Fibroblast of skin of abdomen (primary cell): ENCODE measurements around the gene KCTD21.

ENCODE experiments used
- DNase-seq: peaks from one replicate; pipeline ENCODE4 v3.0.0-alpha.2; 2013

KCTD21 gene

DNA sequence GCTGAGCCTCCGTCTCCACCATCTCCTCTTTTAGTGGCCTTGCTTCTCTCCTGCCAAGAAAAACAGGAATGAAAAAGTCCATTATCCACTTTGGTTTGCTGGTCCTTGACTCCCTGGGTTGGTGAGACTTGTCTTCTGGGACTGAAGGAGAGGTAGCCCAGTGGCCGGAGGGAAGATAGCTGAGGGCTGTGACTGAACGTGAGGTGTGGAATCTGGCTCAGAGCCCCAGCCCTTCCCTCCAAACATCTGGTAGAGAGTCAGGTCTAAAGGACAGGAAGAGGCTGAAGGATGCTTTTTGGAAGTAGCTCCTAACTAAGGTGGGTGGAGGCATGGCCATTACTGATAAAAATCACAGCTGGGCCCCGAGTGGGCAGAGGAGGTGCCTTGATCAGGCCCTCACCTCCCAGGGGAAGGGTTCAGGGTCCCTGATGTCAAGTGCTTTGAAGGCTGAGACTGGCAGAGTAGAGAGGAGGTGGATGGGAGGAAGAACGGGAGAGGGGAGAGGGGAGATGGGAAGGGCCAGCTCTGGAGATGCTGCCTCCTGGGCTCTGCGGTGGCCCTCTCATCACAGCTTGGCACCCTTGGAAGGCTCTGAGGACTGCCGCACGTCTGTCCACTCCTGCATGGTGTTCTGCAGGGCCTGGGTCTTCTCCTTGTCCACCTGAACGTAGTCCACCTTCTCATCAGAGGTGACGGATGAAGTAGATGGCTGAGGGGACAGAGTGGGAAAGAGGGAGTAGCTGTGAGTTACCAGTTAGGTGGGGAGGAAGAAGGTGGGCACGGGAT is 30.5 kb upstream of the KCTD21 start:
- no peak for DNase-seq

DNA sequence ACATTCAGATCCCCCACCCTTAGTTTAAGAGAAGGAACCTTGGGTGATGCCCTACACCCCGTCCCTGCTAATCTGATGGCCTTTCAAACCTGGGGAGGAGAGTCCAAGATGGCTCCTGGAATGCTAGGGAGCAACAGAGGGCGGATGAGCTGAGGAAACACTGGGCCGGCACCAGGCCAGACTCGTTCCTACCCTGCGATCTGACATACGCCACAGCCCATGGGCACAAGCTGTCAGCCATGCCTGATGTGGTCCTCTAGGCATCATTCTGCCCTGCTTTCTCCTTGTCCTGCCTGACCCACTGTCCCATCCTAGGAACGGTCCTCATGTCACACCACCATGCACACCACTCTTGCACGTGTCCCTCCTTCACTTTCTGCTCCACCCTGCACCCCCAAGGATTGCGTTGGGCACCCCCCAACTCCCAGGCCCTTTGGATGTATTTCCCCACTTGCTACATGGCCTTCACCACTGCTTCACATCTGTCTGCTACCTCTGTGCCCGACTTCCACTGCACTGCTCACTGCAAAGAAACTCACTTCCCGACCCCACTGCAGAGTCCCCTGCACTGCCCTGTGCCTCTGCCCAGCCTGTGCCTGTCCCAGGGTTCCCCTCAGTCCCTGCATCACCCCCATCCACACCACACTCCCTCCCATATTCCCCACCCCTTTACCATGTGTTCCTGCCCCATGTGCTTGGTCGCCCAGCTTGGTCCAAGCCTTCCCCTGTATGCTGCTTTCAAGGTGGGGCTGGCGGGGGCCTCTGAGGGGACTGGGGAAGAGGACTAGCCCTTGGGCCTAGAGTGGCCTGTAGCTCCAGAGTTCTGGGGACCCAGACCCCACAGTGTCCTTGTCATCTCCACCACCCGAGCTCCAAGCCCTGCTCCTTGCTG is 29.5 kb upstream of the KCTD21 start:
- no peak for DNase-seq

DNA sequence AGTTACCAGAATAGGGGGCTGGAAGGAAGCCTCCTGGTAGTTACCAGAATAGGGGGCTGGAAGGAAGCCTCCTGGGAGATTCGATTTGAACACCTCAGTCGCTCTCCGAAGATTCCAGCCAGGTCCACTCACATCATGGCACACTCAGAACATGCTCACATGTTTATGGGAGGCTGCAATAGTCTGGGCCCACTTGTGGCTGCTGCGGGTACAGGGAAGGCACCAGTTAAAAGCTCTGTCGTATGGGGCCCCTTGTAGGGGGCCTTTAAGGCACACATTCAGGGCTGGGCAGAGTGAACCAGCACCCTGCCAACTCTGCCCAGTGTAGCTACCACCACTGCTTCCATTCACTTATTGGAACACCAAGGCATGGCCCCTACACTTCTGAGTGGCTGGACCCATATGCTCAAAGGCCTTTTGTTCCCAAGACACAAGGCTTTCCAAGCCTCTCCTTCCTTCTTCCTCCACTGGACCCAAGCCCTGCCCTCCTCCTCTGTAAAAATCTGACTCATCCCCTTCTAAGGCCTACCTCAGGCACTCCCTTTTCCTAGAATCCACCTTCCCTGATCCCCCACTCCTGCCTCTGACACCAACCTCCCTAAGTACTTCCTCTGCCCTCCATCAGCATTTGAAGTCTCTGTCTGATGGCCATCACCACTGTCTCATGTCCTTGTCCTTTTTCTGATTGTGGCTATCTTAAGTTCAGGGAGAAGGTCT is 28.3 kb upstream of the KCTD21 start:
- DNase-seq = no peak

- DNase-seq = no peak
These were observed 27.6 kb upstream of the KCTD21 start for GRCh38 chr11:78216021-78216420.

- DNase-seq = no peak
These were observed 26.1 kb upstream of the KCTD21 start for GRCh38 chr11:78214331-78215194.

GRCh38 chr11:78213526-78214330 is 25.3 kb upstream of the KCTD21 start:
- DNase-seq = no peak

GRCh38 chr11:78212586-78213371 is 24.4 kb upstream of the KCTD21 start:
- DNase-seq = peak; percentile 48

GRCh38 chr11:78211565-78211964 is 23.1 kb upstream of the KCTD21 start:
- DNase-seq = no peak

DNA sequence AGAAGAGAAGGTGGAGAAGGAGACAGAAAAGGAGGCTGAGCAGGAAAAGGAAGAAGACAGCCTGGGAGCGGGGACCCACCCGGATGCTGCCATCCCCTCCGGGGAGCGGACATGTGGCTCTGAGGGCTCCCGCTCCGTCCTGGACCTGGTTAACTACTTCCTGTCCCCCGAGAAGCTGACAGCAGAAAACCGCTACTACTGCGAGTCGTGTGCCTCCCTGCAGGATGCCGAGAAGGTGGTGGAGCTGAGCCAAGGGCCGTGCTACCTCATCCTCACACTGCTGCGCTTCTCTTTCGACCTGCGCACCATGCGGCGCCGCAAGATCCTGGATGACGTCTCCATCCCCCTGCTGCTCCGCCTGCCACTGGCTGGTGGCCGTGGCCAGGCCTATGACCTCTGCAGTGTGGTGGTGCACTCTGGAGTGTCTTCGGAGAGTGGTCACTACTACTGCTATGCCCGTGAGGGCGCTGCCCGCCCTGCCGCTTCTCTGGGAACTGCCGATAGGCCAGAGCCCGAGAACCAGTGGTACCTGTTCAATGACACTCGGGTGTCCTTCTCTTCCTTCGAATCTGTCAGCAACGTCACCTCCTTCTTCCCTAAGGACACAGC is 21.7 kb upstream of the KCTD21 start:
- no peak for DNase-seq

GRCh38 chr11:78209478-78209877 is 21.1 kb upstream of the KCTD21 start:
- no peak for DNase-seq

GRCh38 chr11:78208257-78209165 is 20.1 kb upstream of the KCTD21 start:
- DNase-seq = peak; percentile 12

DNA sequence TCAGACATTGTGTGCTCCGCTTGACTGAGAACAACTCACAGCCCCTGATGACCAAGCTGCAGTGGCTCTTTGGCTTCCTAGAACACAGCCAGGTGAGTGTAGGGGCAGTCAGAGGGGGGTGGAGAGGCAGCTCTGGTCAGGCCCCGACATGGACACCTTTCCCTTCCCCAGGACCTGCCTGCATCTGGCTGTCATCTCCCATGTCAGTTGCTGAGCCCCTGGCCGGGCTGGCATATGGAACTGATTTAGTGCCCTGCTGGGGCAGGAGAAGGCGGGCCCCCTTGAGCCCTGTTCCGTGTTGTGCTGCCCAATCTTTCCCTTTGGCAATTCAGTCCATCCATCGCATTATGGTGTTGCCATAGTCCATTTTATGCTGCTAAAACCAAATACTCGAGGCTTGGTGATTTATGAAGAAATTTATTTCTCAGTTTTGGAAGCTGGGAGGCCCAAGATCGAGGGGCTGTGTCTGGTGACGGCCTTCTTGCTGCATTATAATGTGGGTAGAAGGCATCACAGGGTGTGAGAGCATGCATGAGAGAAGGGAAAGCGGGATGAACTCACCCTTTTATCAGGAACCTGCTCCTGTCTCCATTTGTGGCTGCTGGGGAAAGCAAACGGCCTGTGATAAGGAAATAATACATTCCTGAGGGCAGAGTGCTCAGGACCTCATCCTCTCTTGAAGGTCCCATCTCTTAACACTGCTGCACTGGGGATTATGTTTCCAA is 19.3 kb upstream of the KCTD21 start:
- no peak for DNase-seq

DNA sequence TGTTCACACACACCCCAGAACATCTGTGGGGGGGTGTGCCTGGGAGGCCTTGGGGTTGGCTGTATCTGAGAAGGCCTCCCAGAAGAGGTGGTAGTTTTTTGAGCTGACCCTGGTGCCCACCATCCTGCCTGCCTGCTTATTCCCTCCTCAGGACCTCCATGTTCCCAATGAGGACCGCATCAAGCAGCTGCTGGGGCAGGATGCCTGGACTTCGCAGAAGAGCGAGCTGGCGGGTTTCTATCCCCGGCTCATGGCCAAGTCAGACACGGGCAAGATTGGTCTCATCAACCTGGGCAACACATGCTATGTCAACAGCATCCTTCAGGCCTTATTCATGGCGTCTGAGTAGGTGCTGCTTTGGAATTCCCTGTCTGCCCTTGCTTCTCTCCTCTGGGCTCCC is 17.3 kb upstream of the KCTD21 start:
- no peak for DNase-seq

GRCh38 chr11:78205256-78205655 is 16.8 kb upstream of the KCTD21 start:
- no peak for DNase-seq

GRCh38 chr11:78203184-78203583 is 14.8 kb upstream of the KCTD21 start:
- no peak for DNase-seq

DNA sequence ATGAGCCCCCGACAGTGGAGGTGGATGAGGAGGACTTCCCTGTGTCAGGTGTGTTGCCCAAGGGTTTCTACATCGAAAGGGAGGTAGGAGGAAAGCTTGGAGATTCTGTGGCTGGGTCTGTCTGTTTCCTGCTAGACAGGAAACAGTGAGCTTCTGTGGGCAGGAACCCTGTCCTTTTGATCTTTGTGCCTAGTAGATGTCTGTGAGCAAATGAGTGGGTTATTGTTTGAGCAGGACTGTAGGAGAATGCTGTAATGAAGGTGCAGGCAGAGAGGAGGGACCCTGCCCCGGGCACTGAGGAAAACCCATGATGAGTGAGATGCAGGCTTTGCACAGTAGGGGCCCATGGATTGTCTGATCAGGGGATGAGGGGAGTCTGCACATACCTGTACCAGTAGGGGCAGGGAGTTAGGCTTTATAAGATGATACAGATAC is 14.3 kb upstream of the KCTD21 start:
- DNase-seq = no peak

GRCh38 chr11:78201096-78201818 is 12.8 kb upstream of the KCTD21 start:
- no peak for DNase-seq
